HG03064 (cell line): ENCODE measurements around the gene COL6A2.
"Not testable (repeated sequence)": the region's sequence is repeated elsewhere in the genome, so short reads cannot be mapped to it uniquely, and the experiment has no call there.

ENCODE experiments used
- ATAC-seq: cut with Tn5 transposase; IDR thresholded peaks from one replicate; pipeline ENCODE4 v1.9.1; 2021; ENCODE audit warnings: low read depth; ENCODE audit not compliant: unreplicated experiment

The COL6A2 gene

GRCh38 chr21:46092811-46093667, 4.9 kb upstream of the COL6A2 start:
- no peak for ATAC-seq

GRCh38 chr21:46093668-46094400, 4.1 kb upstream of the COL6A2 start:
- ATAC-seq: no peak

- ATAC-seq: no peak
Observed at GRCh38 chr21:46094401-46095082, 3.4 kb upstream of the COL6A2 start.

- ATAC-seq: no peak
Observed at GRCh38 chr21:46095083-46095719, 2.7 kb upstream of the COL6A2 start.

GRCh38 chr21:46095814-46096595, 1.9 kb upstream of the COL6A2 start:
- no peak for ATAC-seq

DNA sequence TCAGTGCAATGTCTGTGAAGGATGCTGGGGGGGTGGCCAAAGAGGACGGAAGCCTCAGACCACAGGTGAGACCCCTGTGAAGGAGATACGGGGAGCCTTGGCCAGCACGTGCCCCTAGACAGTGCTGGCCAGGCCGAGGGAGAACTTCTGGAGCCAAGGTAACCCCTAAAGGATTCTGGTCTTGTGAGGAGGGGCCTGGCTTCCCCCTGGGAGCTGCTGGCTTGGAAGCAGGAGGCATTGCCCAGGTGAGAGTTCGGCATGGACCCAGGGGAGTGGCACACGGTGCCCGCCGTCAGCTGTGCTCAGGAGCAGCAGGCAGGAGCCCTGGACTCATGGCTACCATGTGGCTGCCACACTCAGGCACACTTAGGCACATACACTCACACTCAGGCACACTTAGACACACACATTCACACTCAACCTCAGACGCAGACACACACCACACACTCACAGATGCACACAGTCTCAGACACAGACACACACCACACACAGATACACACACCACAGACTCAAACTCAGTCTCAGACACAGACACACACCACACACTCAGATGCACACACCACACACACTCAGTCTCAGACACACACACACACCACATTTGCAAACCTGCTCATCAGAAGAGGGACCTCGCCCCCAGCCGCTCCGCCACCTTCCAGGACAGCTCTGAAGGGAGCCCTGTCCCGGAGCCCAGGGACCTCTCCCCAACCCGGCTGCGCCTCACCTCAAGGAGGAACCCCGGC, 1.1 kb upstream of the COL6A2 start:
- ATAC-seq: no peak

DNA sequence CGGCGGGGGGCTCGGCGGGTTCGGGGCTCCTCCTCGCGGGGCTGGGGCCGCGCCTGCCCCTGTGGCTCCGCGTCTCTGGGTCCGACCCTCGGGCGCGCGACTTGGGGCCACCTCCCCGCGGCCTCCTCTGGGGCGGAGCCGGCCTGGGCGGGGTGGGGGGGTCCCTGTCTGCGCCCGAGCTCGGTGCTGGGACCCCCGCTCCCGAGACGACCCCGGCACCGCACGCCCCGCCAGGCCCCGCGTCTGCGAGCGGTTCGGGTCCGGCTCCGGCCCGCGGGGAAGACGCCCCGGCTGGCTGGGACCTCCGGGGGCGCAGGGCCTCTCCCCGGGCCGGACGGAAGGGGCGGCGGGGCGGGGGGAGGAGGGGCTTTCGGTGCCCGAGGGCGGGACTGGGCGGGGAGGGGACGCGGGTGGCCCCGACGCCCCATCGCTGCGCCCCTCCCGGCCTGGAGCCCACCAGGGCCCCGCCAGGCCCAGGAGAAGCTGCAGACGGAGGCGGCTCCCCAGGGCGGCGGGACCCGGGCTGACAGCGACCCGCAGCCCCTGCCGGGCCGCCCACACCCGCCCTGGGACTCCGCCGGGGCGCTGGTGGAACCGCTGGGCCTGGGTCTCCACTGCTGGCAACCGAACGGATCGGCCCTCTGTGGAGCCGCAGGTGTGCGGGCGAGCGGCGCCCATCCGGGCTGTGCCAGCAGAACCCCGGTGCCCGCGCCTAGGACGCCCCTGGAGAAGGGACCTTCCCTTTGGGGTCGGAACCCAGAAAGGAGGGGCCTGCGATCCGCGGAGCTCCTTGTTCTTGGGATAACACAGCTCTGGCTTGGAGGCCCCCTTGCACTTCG, 610 bp downstream of the COL6A2 start:
- ATAC-seq: no peak

DNA sequence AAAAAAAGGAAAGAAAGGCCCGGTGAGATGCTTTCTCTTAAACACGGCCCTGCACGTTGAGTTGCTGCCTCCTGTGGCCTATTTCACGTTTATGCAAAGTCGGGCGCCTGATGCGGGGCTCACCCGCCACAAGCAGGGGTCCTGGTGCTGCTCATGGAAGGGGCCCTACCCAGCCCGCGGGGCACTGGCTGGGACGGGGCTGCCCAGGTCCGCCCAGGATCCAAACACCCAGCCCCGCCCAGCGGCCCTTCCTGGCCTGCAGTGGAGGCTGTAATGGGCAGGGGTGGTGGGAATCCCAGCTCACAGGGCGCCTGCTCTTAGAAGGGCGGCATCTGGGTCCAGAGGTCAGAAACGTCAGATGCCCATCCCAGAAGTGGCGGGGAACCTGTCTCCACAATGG, 1.6 kb downstream of the COL6A2 start:
- no peak for ATAC-seq

GRCh38 chr21:46100020-46100419, 2.1 kb downstream of the COL6A2 start:
- no peak for ATAC-seq

DNA sequence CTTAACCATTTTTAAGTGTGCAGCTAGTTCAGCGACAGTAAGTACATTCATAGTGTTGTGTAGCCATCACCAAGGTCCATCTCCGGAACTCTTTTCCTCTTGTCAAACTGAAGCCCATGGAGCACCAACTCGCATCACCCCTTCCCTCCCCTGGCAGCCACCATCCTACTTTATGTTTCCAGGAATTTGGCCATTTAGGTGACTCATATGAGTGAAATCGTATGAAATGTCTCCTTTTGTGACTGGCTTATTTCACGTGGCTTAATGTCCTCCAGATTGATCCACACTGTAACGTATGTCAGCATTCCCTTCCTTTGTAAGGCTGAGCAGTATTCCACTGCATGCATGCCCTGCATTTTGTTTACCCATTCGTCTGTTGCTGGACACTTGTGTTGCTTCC, 2.5 kb downstream of the COL6A2 start:
- ATAC-seq: no peak

GRCh38 chr21:46100906-46101305, 3.0 kb downstream of the COL6A2 start:
- ATAC-seq: no peak

GRCh38 chr21:46104104-46104503, 6.2 kb downstream of the COL6A2 start:
- no peak for ATAC-seq

GRCh38 chr21:46107376-46107775, 9.5 kb downstream of the COL6A2 start:
- not testable (repeated sequence) for ATAC-seq

GRCh38 chr21:46108827-46109312, 11.0 kb downstream of the COL6A2 start:
- ATAC-seq: no peak

GRCh38 chr21:46109313-46110221, 11.7 kb downstream of the COL6A2 start:
- ATAC-seq: no peak

DNA sequence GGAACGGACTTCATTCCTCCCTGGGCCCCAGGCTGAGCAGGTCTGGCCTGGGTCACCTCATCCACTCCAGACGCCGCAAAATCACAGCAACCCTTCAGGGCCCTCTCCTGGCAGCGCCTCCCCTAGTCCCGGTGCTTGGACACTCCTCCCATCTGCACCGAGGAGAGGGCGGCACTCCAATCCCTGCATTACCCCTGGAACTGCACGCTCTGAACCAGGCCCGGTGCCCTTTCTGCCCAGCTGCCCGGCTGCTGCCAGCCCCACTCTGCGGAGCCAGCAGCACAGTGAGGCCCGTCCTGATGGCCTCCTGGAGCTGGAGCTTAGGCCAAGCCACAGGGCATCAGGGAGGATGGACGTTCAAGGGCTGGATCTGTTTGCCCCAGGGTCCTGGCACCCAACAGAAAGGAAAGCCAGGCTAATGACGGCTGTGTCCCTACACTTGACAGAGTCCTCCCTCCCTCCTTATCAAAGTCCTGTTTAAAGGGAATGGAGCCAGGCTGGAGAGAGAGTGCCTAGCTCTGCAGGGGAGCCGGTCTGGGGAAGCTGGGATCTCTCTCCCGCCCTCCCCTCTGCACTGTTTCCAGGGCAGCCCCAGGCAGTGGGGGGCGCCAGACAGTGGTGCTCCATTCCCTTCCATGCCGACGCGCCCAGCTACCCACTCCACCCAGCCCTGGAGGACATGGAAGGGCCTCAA, 12.7 kb downstream of the COL6A2 start:
- no peak for ATAC-seq

- ATAC-seq: no peak
Observed at GRCh38 chr21:46111193-46111571, 13.3 kb downstream of the COL6A2 start.
